HepG2 (cell line): Measurements from ENCODE around the gene MRPL10. TPM values are rescaled to one million over a fixed set of nuclear protein-coding genes. Genes with fewer than 3 reads are reported as not detected.

Experiments
- CREB3 ChIP-seq: sonication (generic); formaldehyde crosslinking; IDR thresholded peaks from 2 replicates; pipeline ENCODE4 v1.5.0; 2020; ENCODE audit warnings: missing genetic modification reagents
- FOXK1 ChIP-seq: sonication (generic); formaldehyde crosslinking; IDR thresholded peaks from 2 replicates; pipeline ENCODE4 v1.4.0; 2020; ENCODE audit warnings: low read depth, missing genetic modification reagents, borderline replicate concordance
- HCFC1 ChIP-seq: fragments of 150-350 bp; IDR thresholded peaks from 2 replicates; pipeline ENCODE4 v1.6.1; 2014; ENCODE audit warnings: low read depth, low read length
- NKX3-1 ChIP-seq: sonication (generic); formaldehyde crosslinking; IDR thresholded peaks from 2 replicates; pipeline ENCODE4 v1.5.0; 2020; ENCODE audit warnings: missing genetic modification reagents
- RERE ChIP-seq: IDR thresholded peaks from 2 replicates; pipeline ENCODE4 v1.6.1; 2016; ENCODE audit warnings: low read depth, missing genetic modification reagents, missing compliant biosample characterization
- SCMH1 ChIP-seq: sonication (generic); formaldehyde crosslinking; IDR thresholded peaks from 2 replicates; pipeline ENCODE4 v1.9.0; 2021; ENCODE audit warnings: missing genetic modification reagents, mild to moderate bottlenecking, borderline replicate concordance
- SP140L ChIP-seq: sonication (generic); formaldehyde crosslinking; IDR thresholded peaks from 2 replicates; pipeline ENCODE4 v1.4.0; 2020; ENCODE audit warnings: missing genetic modification reagents, borderline replicate concordance
- TFDP1 ChIP-seq: IDR thresholded peaks from 2 replicates; pipeline ENCODE4 v1.6.1; 2016; ENCODE audit warnings: missing compliant biosample characterization, missing genetic modification reagents, borderline replicate concordance
- ZBTB25 ChIP-seq: IDR thresholded peaks from 2 replicates; pipeline ENCODE4 v1.6.1; 2018; ENCODE audit warnings: missing genetic modification reagents
- ZNF18 ChIP-seq: sonication (generic); formaldehyde crosslinking; IDR thresholded peaks from 2 replicates; pipeline ENCODE4 v1.8.0; 2022; ENCODE audit warnings: mild to moderate bottlenecking, missing genetic modification reagents; ENCODE audit not compliant: insufficient replicate concordance
- ZNF234 ChIP-seq: sonication (generic); formaldehyde crosslinking; conservative IDR thresholded peaks from 2 replicates; pipeline ENCODE4 v1.5.1; 2020; ENCODE audit warnings: mild to moderate bottlenecking, missing genetic modification reagents
- ZNF333 ChIP-seq: sonication (generic); formaldehyde crosslinking; IDR thresholded peaks from 2 replicates; pipeline ENCODE4 v1.4.0; 2020; ENCODE audit warnings: mild to moderate bottlenecking, missing genetic modification reagents, borderline replicate concordance
- ZNF775 ChIP-seq: sonication (generic); formaldehyde crosslinking; IDR thresholded peaks from 2 replicates; pipeline ENCODE4 v1.4.0; 2020; ENCODE audit warnings: missing genetic modification reagents, mild to moderate bottlenecking, moderate library complexity, borderline replicate concordance
- ZNF891 ChIP-seq: sonication (generic); formaldehyde crosslinking; IDR thresholded peaks from 2 replicates; pipeline ENCODE4 v1.5.0; 2020; ENCODE audit warnings: mild to moderate bottlenecking, missing genetic modification reagents
- polyA plus RNA-seq, 8 experiments: library from polyadenylated mRNA; depleted of rRNA in 3 of 8; stranded (reverse) in 7 of 8; unstranded in 1 of 8; fragments of >200 nt; fragmentation: Illumina TruSeq in 4 of 8; extraction: Trizol in 4 of 8; gene quantifications; 2 replicates each; pipeline versions ENCODE4 v1.2.1 to v1.2.3, GENCODE V29; 2011 to 2016; ENCODE audit warnings: low read depth in 4 of 8, missing spikeins in 1 of 8, mixed read lengths in 1 of 8; ENCODE audit not compliant: insufficient read depth in 1 of 8
- total RNA-seq, 5 experiments: library from RNA; depleted of rRNA; stranded (reverse); fragments of >200 nt; fragmentation: Illumina TruSeq; extraction: Trizol; gene quantifications; 2 replicates each; pipeline ENCODE4 v1.2.3, GENCODE V29; 2016; ENCODE audit warnings: low read depth in 1 of 5

MRPL10 gene
- total and polyA plus RNA-seq, 2 of the 13 experiments (the other 11 are each of a cell fraction or from before 2014, with no cell fraction given), result 56.7 to 149 TPM

GRCh38 chr17:47785538-47786123 lies 45.7 kb downstream of the MRPL10 start (continued):
- TF ChIP-seq RERE (CRISPR knock-in tag) (no peak), HCFC1 (no peak), NKX3-1 (no peak), FOXK1 (CRISPR knock-in tag) (peak; percentile 60; the same call in 1 of the 2 replicates), ZNF891 (CRISPR knock-in tag) (no peak), SP140L (CRISPR knock-in tag) (peak; percentile 75; the same call in 1 of the 2 replicates), ZNF333 (CRISPR knock-in tag) (no peak), ZBTB25 (CRISPR knock-in tag) (peak; percentile 87), ZNF18 (CRISPR knock-in tag) (peak; percentile 61), ZNF234 (CRISPR knock-in tag) (no peak), SCMH1 (no peak), ZNF775 (CRISPR knock-in tag) (no peak), CREB3 (CRISPR knock-in tag) (no peak), TFDP1 (CRISPR knock-in tag) (no peak)
